Nephron (organoid): ENCODE data around the gene FMNL2.

Experiments used
- H3K27ac Mint-ChIP-seq, 3 experiments: 2 replicates each; pipeline ENCODE4 v1.8.0; 2020; ENCODE audit warnings: mixed read lengths in 3 of 3, mild to moderate bottlenecking in 2 of 3, moderate library complexity in 1 of 3
- H3K27me3 Mint-ChIP-seq: 2 replicates; pipeline ENCODE4 v1.8.0; 2021; ENCODE audit warnings: low read depth, mild to moderate bottlenecking, moderate library complexity, mixed read lengths
- H3K36me3 Mint-ChIP-seq: 2 replicates; pipeline ENCODE4 v1.8.0; 2020; ENCODE audit warnings: low read depth, mixed read lengths
- H3K4me1 Mint-ChIP-seq: 2 replicates; pipeline ENCODE4 v1.8.0; 2020; ENCODE audit warnings: mixed read lengths
- H3K4me3 Mint-ChIP-seq, 3 experiments: 2 replicates each; pipeline ENCODE4 v1.8.0; 2020; ENCODE audit warnings: mild to moderate bottlenecking in 3 of 3, mixed read lengths in 3 of 3, moderate library complexity in 2 of 3
- H3K9me3 Mint-ChIP-seq: 2 replicates; pipeline ENCODE4 v1.8.0; 2020; ENCODE audit warnings: mixed read lengths
- CTCF ChIP-seq, 3 experiments: fragments of 200-600 bp; sonication (generic); IDR thresholded peaks; one replicate each; pipeline ENCODE4 v1.5.0; 2021; ENCODE audit warnings: antibody characterized with exemption in 3 of 3; ENCODE audit not compliant: unreplicated experiment in 3 of 3

Gene FMNL2

GRCh38 chr2:152413228-152414030, 78.5 kb downstream of the FMNL2 start:
- Mint-ChIP-seq H3K9me3 (no peaks in the 10 kb centered on the region), H3K36me3 (no peaks in the 10 kb centered on the region), H3K4me3 (no peak overlapping the region), H3K27me3 (no peaks in the 10 kb centered on the region), H3K27ac (peak overlapping the region in 2 of 3 experiments; percentile 5 to 14), H3K4me1 (peaks cover 42% of the 10 kb centered on the region)
- no peak for TF ChIP-seq CTCF (IDR thresholded peaks at IDR 0.05; ENCODE audit: unreplicated experiment in 3 of 3)

- no peaks in the 10 kb centered on the region for H3K9me3 Mint-ChIP-seq
- no peak for TF ChIP-seq CTCF (IDR thresholded peaks at IDR 0.05; ENCODE audit: unreplicated experiment in 3 of 3)
- no peaks in the 10 kb centered on the region for H3K36me3 Mint-ChIP-seq
- H3K4me3 Mint-ChIP-seq = no peak overlapping the region
- no peaks in the 10 kb centered on the region for H3K27me3 Mint-ChIP-seq
- peaks cover 36% of the 10 kb centered on the region for H3K4me1 Mint-ChIP-seq
- H3K27ac Mint-ChIP-seq = no peak overlapping the region
These were observed 80.3 kb downstream of the FMNL2 start for GRCh38 chr2:152415231-152415642.

GRCh38 chr2:152415796-152416195, 80.8 kb downstream of the FMNL2 start:
- H3K36me3 Mint-ChIP-seq = no peaks in the 10 kb centered on the region
- H3K27ac Mint-ChIP-seq = no peak overlapping the region
- peaks cover 41% of the 10 kb centered on the region for H3K4me1 Mint-ChIP-seq
- TF ChIP-seq CTCF (IDR thresholded peaks at IDR 0.05; ENCODE audit: unreplicated experiment in 3 of 3) = no peak
- no peak overlapping the region for H3K4me3 Mint-ChIP-seq
- no peaks in the 10 kb centered on the region for H3K9me3 Mint-ChIP-seq
- no peaks in the 10 kb centered on the region for H3K27me3 Mint-ChIP-seq

- TF ChIP-seq CTCF (IDR thresholded peaks at IDR 0.05; ENCODE audit: unreplicated experiment in 3 of 3) = no peak
- Mint-ChIP-seq H3K27me3 (no peaks in the 10 kb centered on the region), H3K4me1 (peaks cover 41% of the 10 kb centered on the region), H3K4me3 (no peak overlapping the region), H3K36me3 (no peaks in the 10 kb centered on the region), H3K9me3 (no peaks in the 10 kb centered on the region), H3K27ac (peak overlapping the region in 2 of 3 experiments; percentile 45 to 52)
These were observed 83.7 kb downstream of the FMNL2 start for GRCh38 chr2:152418688-152419087.

GRCh38 chr2:152419944-152420343, 85.0 kb downstream of the FMNL2 start:
- Mint-ChIP-seq H3K36me3 (no peaks in the 10 kb centered on the region), H3K27ac (no peak overlapping the region), H3K4me3 (no peak overlapping the region), H3K27me3 (no peaks in the 10 kb centered on the region), H3K9me3 (no peaks in the 10 kb centered on the region), H3K4me1 (peaks cover 37% of the 10 kb centered on the region)
- no peak for TF ChIP-seq CTCF (IDR thresholded peaks at IDR 0.05; ENCODE audit: unreplicated experiment in 3 of 3)

- Mint-ChIP-seq H3K27ac (no peak overlapping the region), H3K36me3 (no peaks in the 10 kb centered on the region), H3K27me3 (no peaks in the 10 kb centered on the region), H3K4me3 (no peak overlapping the region), H3K4me1 (peaks cover 37% of the 10 kb centered on the region), H3K9me3 (no peaks in the 10 kb centered on the region)
- no peak for TF ChIP-seq CTCF (IDR thresholded peaks at IDR 0.05; ENCODE audit: unreplicated experiment in 3 of 3)
These were observed 85.4 kb downstream of the FMNL2 start for GRCh38 chr2:152420363-152420762.
